Osteocyte (in vitro differentiated cells): Measurements from ENCODE around the gene PLEKHG4B. TPM values are rescaled to one million over a fixed set of nuclear protein-coding genes. Genes with fewer than 3 reads are reported as not detected.
A peak's percentile ranks its signal among the peaks of the same experiment; 100 is the strongest.

ENCODE experiments used
- DNase-seq: peaks from one replicate; pipeline ENCODE4 v3.0.0; 2021; ENCODE audit warnings: mixed read lengths; ENCODE audit not compliant: unreplicated experiment; ENCODE audit errors: extremely low spot score
- H3K27ac Mint-ChIP-seq: one replicate; pipeline ENCODE4 v1.8.0; 2021; ENCODE audit warnings: mild to moderate bottlenecking, mixed read lengths; ENCODE audit not compliant: unreplicated experiment
- H3K27me3 Mint-ChIP-seq: one replicate; pipeline ENCODE4 v1.8.0; 2021; ENCODE audit warnings: mixed read lengths; ENCODE audit not compliant: unreplicated experiment
- H3K36me3 Mint-ChIP-seq: one replicate; pipeline ENCODE4 v1.8.0; 2021; ENCODE audit warnings: mixed read lengths; ENCODE audit not compliant: unreplicated experiment
- H3K4me1 Mint-ChIP-seq: one replicate; pipeline ENCODE4 v1.8.0; 2021; ENCODE audit warnings: mixed read lengths; ENCODE audit not compliant: unreplicated experiment
- H3K4me3 Mint-ChIP-seq: one replicate; pipeline ENCODE4 v1.8.0; 2021; ENCODE audit warnings: mild to moderate bottlenecking, moderate library complexity, mixed read lengths; ENCODE audit not compliant: unreplicated experiment
- H3K9me3 Mint-ChIP-seq: one replicate; pipeline ENCODE4 v1.8.0; 2021; ENCODE audit warnings: mixed read lengths; ENCODE audit not compliant: unreplicated experiment
- CTCF ChIP-seq: fragments of 200-600 bp; sonication (generic); IDR thresholded peaks from 2 replicates; pipeline ENCODE4 v1.5.0; 2021; ENCODE audit warnings: antibody characterized with exemption, mild to moderate bottlenecking, moderate library complexity
- total RNA-seq: library from RNA; stranded (reverse); gene quantifications from 2 replicates; pipeline ENCODE4 v1.2.1, GENCODE V29; 2021

Gene PLEKHG4B
- total RNA-seq, 1 donor from 2014 or later, result 4.5 TPM

GRCh38 chr5:190366-191035, 98.5 kb downstream of the PLEKHG4B start:
- H3K27me3 Mint-ChIP-seq, result no peaks in the 10 kb centered on the region
- H3K27ac Mint-ChIP-seq, result peak overlapping the region; percentile 45
- H3K4me3 Mint-ChIP-seq, result no peak overlapping the region
- DNase-seq, result no peak
- H3K36me3 Mint-ChIP-seq, result no peaks in the 10 kb centered on the region
- H3K9me3 Mint-ChIP-seq, result no peaks in the 10 kb centered on the region
- H3K4me1 Mint-ChIP-seq, result peaks cover 7% of the 10 kb centered on the region
- no peak for TF ChIP-seq CTCF

GRCh38 chr5:191036-191948, 99.3 kb downstream of the PLEKHG4B start, which contains the start of gene LRRC14B:
Gene LRRC14B, plus strand, starts transcription at chr5:191495. Its CDS starts 44 bp downstream, at chr5:191539.
- TF ChIP-seq CTCF, result no peak
- no peak for DNase-seq
- Mint-ChIP-seq H3K9me3 (no peaks in the 10 kb centered on the region), H3K36me3 (no peaks in the 10 kb centered on the region), H3K27me3 (no peaks in the 10 kb centered on the region), H3K27ac (peak within 1 kb of the TSS; percentile 45), H3K4me1 (peaks cover 7% of the 10 kb centered on the region), H3K4me3 (no peak within 1 kb of the TSS)

GRCh38 chr5:191949-192690, 100.2 kb downstream of the PLEKHG4B start:
- Mint-ChIP-seq H3K27ac (no peak overlapping the region), H3K4me1 (peaks cover 7% of the 10 kb centered on the region), H3K9me3 (no peaks in the 10 kb centered on the region), H3K36me3 (no peaks in the 10 kb centered on the region), H3K27me3 (no peaks in the 10 kb centered on the region), H3K4me3 (no peak overlapping the region)
- no peak for DNase-seq
- no peak for TF ChIP-seq CTCF

GRCh38 chr5:192691-192969, 100.7 kb downstream of the PLEKHG4B start:
- H3K4me1 Mint-ChIP-seq, result peaks cover 7% of the 10 kb centered on the region
- no peak overlapping the region for H3K4me3 Mint-ChIP-seq
- no peaks in the 10 kb centered on the region for H3K9me3 Mint-ChIP-seq
- TF ChIP-seq CTCF, result no peak
- H3K27me3 Mint-ChIP-seq, result no peaks in the 10 kb centered on the region
- no peak for DNase-seq
- H3K36me3 Mint-ChIP-seq, result no peaks in the 10 kb centered on the region
- no peak overlapping the region for H3K27ac Mint-ChIP-seq
